Left renal cortex interstitium (tissue), 4 donors: ENCODE data around the gene EPS8L3. TPM values are rescaled to one million over a fixed set of nuclear protein-coding genes. Genes with fewer than 3 reads are reported as not detected.
"Not testable (repeated sequence)": the region's sequence is repeated elsewhere in the genome, so short reads cannot be mapped to it uniquely, and the experiment has no call there.

Source experiments
- DNase-seq, 4 donors: peaks; one replicate each; pipeline ENCODE4 v3.0.0-alpha.2; 2013; ENCODE audit warnings: low read depth in 4 of 4, low spot score in 2 of 4, missing footprints in 1 of 4
- polyA plus RNA-seq, 4 donors: library from polyadenylated mRNA; unstranded; fragments of 120-200 nt; gene quantifications; one replicate each; pipeline ENCODE4 v1.2.1, GENCODE V29; 2013; ENCODE audit not compliant: insufficient read length in 4 of 4

The EPS8L3 gene, protein sequence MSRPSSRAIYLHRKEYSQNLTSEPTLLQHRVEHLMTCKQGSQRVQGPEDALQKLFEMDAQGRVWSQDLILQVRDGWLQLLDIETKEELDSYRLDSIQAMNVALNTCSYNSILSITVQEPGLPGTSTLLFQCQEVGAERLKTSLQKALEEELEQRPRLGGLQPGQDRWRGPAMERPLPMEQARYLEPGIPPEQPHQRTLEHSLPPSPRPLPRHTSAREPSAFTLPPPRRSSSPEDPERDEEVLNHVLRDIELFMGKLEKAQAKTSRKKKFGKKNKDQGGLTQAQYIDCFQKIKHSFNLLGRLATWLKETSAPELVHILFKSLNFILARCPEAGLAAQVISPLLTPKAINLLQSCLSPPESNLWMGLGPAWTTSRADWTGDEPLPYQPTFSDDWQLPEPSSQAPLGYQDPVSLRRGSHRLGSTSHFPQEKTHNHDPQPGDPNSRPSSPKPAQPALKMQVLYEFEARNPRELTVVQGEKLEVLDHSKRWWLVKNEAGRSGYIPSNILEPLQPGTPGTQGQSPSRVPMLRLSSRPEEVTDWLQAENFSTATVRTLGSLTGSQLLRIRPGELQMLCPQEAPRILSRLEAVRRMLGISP
- 1 to 10 TPM in 1 of 4 donors, under 1 TPM in 3; 0.37 to 1.6 (median 0.71) TPM for polyA plus RNA-seq

DNA sequence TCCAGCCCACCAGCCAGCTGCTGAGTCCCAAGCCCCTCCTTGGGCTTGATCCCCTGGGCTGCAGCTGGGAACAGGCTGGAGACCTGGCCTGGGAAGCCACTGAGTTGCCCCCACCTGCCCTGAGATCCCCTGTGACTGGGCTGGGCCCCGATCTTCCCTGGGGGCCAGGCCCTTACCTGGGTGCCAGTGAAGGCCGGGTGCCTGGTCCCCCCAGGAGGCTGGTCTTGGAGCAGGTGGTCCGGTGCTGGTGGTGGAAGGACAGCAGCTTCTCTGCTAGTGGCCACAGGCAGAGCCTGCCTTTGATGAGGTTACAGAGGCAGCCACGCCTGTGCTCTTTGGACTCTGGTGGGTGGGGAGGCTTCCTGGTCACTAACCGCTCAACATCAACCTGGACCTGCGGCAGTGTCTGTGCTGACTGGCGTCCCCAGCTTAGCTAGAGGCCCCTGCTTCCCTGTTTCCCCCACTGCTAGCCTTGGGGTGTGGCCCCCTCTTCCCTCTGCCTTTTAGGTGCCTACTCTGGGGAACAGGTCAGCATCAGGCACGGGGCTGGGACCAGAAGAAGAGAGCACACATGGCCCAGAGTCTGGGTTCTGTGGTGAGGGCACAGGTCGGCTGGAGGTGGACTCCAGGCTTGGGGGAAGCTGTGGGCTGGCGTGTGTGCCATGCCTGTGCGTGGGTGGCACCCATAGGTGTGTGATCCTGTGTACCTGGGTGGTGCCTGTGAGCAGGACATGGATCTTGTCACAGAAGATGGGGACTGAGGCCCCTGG is at the start of gene EPS8L3:
Gene EPS8L3 (minus strand): TSS at position 278 of the 770 bp plus-strand sequence. CDS start 2,174 bp downstream, outside the sequence.
- no peak for DNase-seq

DNA sequence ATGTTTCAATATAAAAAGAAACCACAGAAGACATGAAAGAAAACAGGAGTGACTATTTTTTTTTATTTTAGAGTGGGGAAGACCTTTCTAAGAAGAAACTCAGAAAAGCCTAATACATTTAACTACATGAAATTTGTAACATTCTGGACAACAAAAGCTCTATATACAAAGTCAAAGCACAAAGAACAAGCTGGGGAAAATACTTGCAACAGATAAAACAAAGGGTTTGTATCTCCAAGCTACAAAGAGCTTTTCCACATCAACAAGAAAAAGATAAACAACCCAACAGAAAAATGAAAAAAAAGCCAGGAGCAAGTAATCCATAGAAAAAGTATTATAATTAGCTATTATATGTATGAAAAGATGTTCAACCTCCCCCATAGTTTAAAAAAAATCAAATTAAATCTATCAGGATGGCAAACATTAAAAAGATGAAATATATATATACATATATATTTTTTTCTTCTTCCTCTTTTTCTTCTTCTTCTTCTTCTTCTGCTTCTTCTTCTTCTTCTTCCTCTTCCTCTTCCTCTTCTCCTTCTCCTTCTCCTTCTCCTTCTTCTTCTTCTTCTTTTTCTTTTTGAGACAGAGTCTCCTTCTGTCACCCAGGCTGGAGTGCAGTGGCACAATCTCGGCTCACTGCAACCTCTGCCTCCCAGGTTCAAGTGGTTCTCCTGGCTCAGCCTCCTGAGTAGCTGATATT is 49.1 kb upstream of the EPS8L3 start:
- no peak for DNase-seq

DNA sequence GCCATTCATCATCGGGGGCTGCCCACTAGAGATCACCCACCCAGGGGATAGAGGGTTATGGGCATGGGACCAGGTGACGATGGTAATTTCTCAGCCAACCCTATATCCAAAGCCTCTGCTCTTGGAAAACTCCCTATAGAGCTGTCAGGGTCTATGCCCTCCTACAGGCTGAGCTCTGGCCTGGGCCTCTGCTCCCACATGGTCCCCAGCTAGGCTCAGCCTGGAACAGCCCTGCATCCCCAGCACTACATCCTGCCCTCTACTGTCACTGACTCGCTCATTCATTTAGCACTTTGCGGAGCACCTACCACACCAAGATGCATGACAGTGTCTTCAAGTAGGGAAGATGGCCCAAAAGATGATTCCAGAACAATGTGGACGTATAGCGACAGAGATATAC is 45.0 kb upstream of the EPS8L3 start:
- DNase-seq = no peak

DNA sequence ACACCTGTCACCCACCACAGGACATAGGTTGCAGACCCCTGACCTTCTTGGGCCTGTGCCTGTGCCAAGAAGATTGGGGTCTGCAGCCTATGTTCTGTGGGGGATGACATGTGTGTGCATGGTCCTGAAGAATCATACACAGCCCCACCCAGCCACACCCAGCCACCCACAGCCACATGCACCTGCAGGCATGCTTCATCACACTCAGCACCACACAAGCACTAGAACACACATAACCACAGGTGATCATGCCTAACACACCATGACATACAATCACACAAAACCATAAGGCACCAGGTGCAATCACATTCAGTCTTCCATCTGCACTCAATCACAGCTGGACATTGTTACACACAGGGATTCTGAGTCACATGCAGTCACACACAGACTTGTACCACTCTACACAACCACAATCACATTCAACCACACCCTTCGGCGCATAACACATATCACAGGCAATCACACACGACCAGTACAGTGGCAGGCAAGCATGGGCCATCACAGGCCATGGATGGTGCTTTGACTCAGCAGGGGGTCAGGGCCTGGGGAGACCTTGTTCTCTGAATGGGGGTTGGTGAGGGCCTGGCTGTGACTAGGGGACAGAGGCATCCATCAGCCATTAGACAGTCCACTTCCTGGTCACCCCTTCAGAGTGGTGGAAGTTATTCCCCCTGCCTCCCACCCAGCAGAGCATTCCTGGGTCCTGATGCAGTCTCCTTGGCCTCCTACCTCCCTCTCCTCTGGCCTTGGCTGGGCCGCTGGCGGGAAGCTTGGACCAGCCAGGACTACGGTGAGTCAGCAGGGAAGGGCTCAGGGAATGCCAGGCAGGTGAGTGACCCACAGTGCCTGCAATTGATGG is 44.3 kb upstream of the EPS8L3 start:
- no peak for DNase-seq

DNA sequence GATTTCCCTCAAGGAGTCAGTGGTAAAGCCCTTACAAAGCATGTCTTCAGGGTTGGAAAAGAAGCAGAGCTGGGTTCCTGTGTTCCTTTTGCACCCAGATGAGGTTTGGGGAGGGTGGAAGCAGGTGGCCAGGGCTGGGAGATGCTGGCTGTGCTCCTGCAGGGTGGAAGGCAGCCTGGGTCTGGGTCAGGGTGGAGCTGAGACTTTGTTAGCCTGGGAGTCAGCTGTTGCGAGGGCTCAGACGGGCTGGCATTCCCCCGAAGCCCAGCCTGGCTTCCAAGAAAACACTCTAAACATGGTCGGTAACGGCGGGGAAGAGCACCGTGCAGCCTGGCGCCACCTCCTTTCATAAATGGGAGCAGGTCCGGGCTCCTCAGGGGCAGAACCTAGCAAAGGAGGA is 43.7 kb upstream of the EPS8L3 start:
- no peak for DNase-seq

DNA sequence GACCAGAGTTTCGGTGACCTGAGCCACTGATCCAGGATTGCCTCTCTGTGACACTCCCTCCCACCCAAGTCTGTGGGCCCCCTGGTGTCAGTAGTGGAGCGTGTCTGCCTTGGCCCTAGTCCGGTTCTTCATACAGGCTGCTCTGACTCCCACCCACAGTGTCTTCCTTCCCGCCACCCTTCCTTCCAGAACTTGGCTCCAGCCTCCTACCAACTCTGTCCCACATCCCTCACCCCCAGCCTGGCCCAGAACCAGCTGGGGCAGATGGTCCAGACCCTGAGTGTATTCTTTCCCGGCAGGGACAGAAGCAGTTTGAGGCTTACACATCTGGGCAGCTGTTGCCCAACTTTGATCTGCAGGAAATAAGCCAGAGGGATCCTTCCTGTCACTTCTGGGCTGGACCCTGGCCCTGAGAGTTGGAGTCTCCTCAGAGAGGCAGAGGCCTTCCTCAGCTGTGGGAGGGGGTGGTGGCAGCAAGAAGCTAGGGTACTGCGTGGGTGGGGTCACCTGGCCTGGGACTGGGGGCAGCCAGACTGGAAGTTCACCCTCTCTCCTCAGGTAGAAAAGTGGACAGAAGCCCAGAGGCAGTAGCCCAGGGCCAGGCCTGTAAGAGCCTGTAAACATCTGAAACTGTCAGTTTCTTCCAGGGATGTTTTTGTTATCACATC is 43.1 kb upstream of the EPS8L3 start:
- no peak for DNase-seq

DNA sequence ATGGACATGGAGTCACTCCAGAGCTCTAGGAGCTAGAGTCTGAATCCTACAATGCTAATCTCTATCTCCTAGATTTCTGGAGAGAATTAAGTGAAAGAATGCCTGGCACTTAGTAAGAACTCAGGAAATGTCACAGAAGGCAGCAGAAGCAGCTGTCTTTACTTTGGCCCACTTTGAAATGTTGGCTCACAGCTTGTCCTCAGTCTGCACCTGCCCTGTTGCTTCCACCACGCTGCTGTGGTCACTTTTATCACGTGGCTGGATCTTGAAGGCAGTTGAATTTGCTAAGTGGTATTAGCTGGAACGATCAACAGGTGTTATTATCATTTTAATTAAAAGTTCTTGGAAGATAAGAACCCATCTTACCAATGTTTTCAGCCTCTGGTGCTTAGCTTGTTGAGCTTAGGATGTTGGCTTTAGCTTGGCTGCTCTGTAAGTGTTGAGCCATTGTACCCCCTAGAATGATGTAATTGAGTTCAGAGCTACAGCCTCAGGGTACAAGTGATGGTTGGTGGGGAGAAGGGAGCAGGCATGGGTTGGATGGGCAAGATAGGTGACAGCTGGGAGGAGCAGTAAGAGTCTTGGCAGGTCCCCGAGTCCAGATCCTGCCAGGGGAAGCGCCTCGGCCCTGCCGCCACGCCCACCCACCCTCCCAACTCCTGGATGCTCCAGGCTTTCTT is 41.9 kb upstream of the EPS8L3 start:
- no peak for DNase-seq

DNA sequence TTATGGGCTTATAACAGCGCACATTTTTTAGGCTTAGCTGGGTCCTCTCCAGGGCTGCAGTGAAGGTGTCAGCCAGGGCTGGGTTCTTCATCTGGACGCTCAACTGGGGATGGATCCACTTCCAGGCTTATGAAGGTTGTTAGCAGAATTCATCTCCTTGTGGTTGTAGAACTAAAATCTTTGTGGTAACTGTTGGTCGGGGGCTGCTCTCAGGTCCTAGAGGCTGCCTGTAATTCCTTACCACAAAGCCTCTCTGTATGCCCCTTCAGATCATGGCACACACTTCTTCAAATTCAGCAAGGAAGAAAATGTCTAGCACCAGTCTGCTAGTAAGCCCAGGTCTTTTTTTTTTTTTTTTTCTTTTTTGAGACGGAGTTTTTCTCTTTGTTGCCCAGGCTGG is 40.9 kb upstream of the EPS8L3 start:
- DNase-seq = no peak

DNA sequence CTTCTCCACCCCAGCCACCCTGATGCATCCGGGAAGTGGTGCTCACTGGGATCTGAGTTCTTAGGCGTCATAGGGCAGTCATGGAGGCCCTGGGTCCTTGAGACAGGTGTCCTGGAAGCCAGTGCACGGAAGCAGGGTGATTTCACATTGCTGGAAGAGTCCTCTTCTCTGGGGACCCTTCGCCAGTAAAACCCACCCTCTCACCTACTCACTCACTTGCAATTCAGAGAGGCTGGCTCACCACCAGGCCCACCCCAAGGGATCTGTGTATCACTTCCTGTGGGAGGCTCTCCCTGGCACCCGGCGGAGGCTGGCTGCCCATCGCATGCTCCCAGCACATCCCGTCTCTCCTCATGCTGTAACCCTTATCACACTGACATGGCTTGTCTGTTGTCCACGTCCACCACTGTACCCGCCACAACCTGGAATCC is 40.2 kb upstream of the EPS8L3 start:
- no peak for DNase-seq

DNA sequence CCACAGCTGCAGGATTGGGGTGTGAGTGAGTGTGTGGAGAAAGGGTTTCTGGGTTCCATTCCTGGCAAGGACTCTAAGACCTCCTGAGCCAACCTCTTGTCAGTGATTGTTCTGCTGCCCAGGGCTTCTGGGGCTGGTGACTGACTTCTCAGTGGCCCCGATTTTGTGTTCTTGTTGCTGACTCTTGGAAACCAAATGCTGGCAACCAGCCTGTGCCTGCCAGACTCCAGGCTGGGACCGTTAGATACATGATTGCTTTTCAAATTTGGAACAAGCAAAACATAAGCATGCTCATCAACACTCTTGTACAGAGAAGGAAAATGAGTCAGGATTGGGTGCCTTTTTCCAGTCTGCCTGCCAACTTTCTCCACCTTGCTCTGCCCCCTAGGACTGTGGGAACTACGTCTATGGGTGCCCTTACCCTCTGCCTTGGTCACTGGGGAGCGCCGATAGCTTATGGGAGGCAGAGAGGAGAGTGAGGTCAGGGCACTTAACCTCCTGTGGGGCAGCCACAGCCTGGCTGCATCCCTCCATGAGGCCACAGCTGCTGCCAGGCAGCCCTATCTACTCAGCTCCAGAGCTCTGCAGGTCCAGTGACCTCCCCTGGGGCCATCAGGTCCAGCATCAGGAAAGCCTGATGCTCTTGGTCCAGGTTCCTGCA is 39.3 kb upstream of the EPS8L3 start:
- DNase-seq = no peak

DNA sequence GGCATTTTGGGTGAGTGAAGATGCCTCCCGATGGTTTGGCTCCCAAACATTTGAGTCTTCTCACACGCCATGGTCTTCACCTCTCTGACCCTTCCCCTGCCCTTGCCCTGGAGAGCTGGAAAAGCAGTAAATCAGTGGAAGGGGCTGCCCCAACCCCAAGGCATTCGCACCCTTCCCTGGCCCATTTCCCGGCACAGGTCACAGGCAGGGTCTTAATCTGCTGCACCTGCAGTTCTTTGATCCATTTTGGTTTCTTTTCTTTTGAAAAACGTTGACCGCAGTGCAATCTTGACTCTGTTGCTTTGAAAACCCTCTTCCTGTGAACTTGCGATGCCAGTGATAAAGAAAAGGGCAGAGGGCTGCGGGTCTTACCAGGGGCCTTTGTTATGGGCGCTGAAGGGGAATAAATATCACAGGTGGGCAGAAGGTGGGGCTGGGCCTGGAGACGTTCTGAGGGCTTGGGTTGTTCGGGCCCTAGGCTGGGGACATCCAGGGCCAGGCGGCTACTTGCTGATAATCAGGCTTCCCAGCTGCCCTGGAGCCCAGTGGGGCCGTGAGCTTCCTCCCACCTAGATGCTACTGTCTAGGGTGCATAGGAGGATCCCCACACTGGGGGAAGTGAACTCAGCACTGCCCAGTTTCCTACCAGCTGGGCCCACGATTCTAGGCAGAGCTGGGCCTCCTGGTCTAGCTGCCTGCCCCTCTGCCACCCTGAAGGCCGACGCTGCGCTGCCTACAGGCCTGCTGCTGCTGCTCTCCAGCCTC is 38.6 kb upstream of the EPS8L3 start:
- DNase-seq = no peak

DNA sequence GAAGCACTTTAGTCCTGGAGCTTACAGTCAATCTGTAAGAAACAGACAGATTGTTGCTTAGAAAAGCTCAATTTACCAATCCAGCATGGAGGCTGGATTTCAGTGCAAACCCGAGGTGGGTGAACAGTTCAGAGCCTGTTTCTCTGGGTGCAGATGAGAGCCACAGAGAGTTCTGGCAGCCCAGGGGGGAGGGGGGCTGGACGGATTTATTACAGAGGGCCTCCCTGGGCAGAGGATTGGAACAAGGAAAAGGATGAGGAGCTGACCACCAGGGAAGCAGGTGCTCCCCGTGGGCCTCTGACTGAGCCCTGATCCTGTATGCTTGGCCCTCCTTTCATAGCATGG is 38.0 kb upstream of the EPS8L3 start:
- DNase-seq = no peak

DNA sequence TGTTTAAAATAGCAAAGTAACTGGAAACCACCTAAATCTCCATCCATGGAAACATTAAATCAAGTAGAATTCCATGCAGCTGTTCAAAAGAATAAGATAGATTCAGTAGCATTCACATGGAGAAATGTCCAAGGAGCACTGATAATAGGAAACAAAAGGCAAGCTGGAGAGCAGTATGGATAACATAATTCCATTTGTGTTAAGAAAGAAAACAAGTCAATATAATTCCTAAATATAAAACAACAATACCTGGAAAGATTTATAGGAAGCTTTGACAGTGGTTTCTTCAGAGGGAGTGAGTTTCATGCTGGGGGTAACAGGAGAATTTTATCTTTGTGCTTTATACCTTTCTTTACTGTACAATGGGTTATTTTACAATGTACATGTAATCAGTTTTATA is 36.6 kb upstream of the EPS8L3 start:
- no peak for DNase-seq

DNA sequence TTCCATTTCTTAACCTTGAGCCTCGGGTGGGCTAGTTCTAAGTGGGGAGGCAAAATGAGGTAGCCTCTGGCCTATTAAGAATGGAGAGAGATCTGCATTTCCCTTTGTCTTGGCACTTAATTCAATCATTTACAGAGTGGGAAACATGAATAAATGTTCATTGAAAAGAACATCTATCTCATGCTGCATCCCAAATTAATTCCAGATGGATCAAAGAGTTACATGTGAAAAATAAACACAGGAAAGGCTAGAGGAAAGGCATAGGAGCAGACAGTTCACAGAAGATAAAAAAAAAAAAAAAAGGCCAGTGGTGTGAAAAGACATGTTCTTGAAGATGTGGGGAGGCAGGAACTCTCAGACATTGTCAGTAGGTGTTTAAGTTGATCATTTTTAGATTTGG is 35.7 kb upstream of the EPS8L3 start:
- no peak for DNase-seq

DNA sequence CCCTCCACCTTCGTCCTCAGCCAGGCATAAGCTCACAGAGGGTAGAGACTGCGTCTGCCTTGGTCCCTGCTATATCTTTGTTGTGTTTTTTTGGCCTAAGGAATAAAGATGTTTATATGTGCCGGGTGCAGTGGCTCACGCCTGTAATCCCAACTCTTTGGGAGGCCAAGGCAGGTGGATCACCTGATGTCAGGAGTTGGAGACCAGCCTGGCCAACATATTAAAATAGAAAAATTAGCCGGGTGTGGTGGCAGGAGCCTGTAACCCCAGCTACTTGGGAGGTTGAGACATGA is 33.5 kb upstream of the EPS8L3 start:
- not testable (repeated sequence) for DNase-seq

DNA sequence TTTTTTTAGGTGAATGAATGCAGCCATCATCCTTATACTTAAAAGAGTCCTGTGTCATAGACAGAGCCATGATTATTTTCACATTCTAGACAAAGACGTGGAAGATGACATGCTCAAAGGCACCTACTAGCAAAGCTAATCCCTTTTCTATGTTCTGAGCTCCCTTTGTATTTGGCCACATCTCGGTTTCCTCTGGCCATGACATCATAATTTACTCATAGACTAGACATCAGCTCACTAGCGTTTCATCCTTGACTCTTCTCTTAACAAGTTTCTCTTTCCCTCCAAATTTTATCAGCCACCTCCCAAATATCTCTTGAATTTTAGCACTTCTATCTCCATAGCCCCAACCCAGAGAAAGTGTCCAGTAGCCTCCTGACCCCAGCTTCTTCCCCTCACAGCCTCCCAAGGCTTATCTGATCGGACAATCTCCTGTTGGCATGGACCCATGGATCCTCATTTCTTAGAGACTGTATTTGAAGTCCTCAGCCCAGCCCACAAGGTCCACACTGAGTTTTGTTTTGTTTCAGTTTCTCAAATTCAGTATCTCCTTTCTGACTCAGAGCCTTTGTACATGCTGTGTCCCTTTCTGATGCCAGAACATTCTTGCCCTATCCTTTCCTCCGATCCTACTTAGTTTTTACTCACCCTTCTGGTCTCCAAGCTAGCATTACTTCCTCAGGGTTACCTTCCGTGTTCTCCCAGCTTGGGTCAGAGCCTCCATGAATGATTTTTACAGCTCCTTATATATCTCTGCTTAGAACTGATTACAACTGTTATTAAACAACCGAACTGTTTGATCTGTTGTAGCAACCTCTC is 33.0 kb upstream of the EPS8L3 start:
- no peak for DNase-seq
